IMR-90 (cell line): ENCODE results near the gene ADGRG1. TPM values are rescaled to one million over a fixed set of nuclear protein-coding genes. Genes with fewer than 3 reads are reported as not detected.

Source experiments
- ATAC-seq: fragments of 200-7000 bp; cut with Tn5 transposase; 2 replicates; pipeline ENCODE4 v1.9.1; 2020; ENCODE audit warnings: low read depth, mild to moderate bottlenecking, moderate library complexity
- BruUV-seq: library from RNA; stranded (reverse); fragments of 400-500 nt; replicated peaks from 2 replicates; lab custom pipeline; 2021; lab: Mats Ljungman, UMichigan
- CTCF ChIA-PET: fragments of 300-600 bp; formaldehyde crosslinking; extraction: SDS; loops from one replicate; lab custom pipeline; 2021; ENCODE audit warnings: antibody characterized with exemption; lab: Yijun Ruan, JAX
- POLR2A ChIA-PET: fragments of 300-600 bp; sonication (Branson Sonifier 250); formaldehyde crosslinking; loops from one replicate; lab custom pipeline; 2022; ENCODE audit warnings: antibody characterized with exemption; ENCODE audit not compliant: unreplicated experiment; lab: Charles Lee
- DNase-seq: peaks from one replicate; pipeline ENCODE4 v3.0.0; 2013
- H2AFZ ChIP-seq: replicated peaks from 2 replicates; pipeline ENCODE3; 2013; ENCODE audit warnings: low read length, mild to moderate bottlenecking; ENCODE audit not compliant: poor library complexity
- H2AK5ac ChIP-seq: 2 replicates; pipeline ENCODE4 v1.6.1; 2013; ENCODE audit warnings: low read depth, low read length, inconsistent platforms
- H2AK9ac ChIP-seq: replicated peaks from 2 replicates; pipeline ENCODE3; 2013; ENCODE audit warnings: mild to moderate bottlenecking, low read depth, low read length, moderate library complexity; ENCODE audit not compliant: poor library complexity
- H2BK120ac ChIP-seq: 2 replicates; pipeline ENCODE4 v1.6.1; 2013; ENCODE audit warnings: low read depth, low read length, inconsistent platforms
- H2BK15ac ChIP-seq: 3 replicates; pipeline ENCODE4 v1.6.1; 2013; ENCODE audit warnings: low read depth, low read length, inconsistent platforms
- H2BK20ac ChIP-seq: 2 replicates; pipeline ENCODE4 v1.6.1; 2013; ENCODE audit warnings: low read depth, mild to moderate bottlenecking, inconsistent platforms, low read length, moderate library complexity
- H2BK5ac ChIP-seq: 2 replicates; pipeline ENCODE4 v1.6.1; 2013; ENCODE audit warnings: mild to moderate bottlenecking, low read depth, low read length, inconsistent platforms; ENCODE audit not compliant: poor library complexity, severe bottlenecking
- H3K14ac ChIP-seq: replicated peaks from 2 replicates; pipeline ENCODE4 v1.6.1; 2013; ENCODE audit warnings: low read depth, low read length, inconsistent platforms
- H3K18ac ChIP-seq: 2 replicates; pipeline ENCODE4 v1.6.1; 2013; ENCODE audit warnings: low read depth, low read length, control low read depth
- H3K23ac ChIP-seq: 2 replicates; pipeline ENCODE4 v1.6.1; 2013; ENCODE audit warnings: low read depth, low read length, inconsistent platforms
- H3K27ac ChIP-seq: 2 replicates; pipeline ENCODE4 v1.5.1; 2013; ENCODE audit warnings: mild to moderate bottlenecking, control low read depth, low read length; ENCODE audit not compliant: insufficient read depth
- H3K27me3 ChIP-seq: 2 replicates; pipeline ENCODE4 v1.6.1; 2013; ENCODE audit warnings: low read length; ENCODE audit not compliant: control insufficient read depth, insufficient read depth
- H3K36me3 ChIP-seq: 2 replicates; pipeline ENCODE4 v1.6.1; 2013; ENCODE audit warnings: low read length, mixed read lengths; ENCODE audit not compliant: control insufficient read depth, insufficient read depth
- H3K4ac ChIP-seq: 2 replicates; pipeline ENCODE4 v1.6.1; 2013; ENCODE audit warnings: low read depth, low read length, inconsistent platforms
- H3K4me1 ChIP-seq: 2 replicates; pipeline ENCODE4 v1.6.1; 2013; ENCODE audit warnings: low read length, mixed read lengths; ENCODE audit not compliant: control insufficient read depth, insufficient read depth
- H3K4me2 ChIP-seq: 2 replicates; pipeline ENCODE4 v1.6.1; 2013; ENCODE audit warnings: low read depth, mild to moderate bottlenecking, control low read depth, low read length, moderate library complexity
- H3K4me3 ChIP-seq: 2 replicates; pipeline ENCODE4 v1.5.1; 2013; ENCODE audit warnings: low read depth, mild to moderate bottlenecking, control low read depth, low read length, moderate library complexity; ENCODE audit not compliant: insufficient read depth
- H3K56ac ChIP-seq: 2 replicates; pipeline ENCODE4 v1.6.1; 2013; ENCODE audit warnings: low read length, inconsistent platforms; ENCODE audit not compliant: insufficient read depth; ENCODE audit errors: extremely low read depth
- H3K79me1 ChIP-seq, 2 experiments: 2 replicates each; pipeline ENCODE4 v1.6.1; 2013; ENCODE audit warnings: low read length in 2 of 2, inconsistent platforms in 1 of 2, low read depth in 1 of 2
- H3K9ac ChIP-seq: 2 replicates; pipeline ENCODE4 v1.6.1; 2013; ENCODE audit warnings: low read depth, low read length, control low read depth
- H3K9me1 ChIP-seq: 2 replicates; pipeline ENCODE4 v1.6.1; 2013; ENCODE audit warnings: low read length, inconsistent platforms; ENCODE audit not compliant: insufficient read depth
- H3K9me3 ChIP-seq: 2 replicates; pipeline ENCODE4 v1.6.1; 2013; ENCODE audit warnings: low read length; ENCODE audit not compliant: control insufficient read depth, insufficient read depth
- H4K20me1 ChIP-seq: 2 replicates; pipeline ENCODE4 v1.6.1; 2013; ENCODE audit warnings: low read length, inconsistent platforms; ENCODE audit not compliant: insufficient read depth
- H4K5ac ChIP-seq: 2 replicates; pipeline ENCODE4 v1.6.1; 2013; ENCODE audit warnings: mild to moderate bottlenecking, low read depth, low read length, control low read depth
- H4K8ac ChIP-seq, 2 experiments: 2 replicates each; pipeline ENCODE4 v1.6.1; 2013; ENCODE audit warnings: low read depth in 2 of 2, low read length in 2 of 2, control low read depth in 1 of 2, inconsistent platforms in 1 of 2
- H4K91ac ChIP-seq: 2 replicates; pipeline ENCODE4 v1.6.1; 2013; ENCODE audit warnings: low read depth, low read length, inconsistent platforms; ENCODE audit not compliant: insufficient read depth
- MXI1 ChIP-seq: IDR thresholded peaks from 2 replicates; pipeline ENCODE4 v1.6.1; 2012; ENCODE audit warnings: low read depth, mild to moderate bottlenecking, low read length, moderate library complexity, borderline replicate concordance
- WGBS, 2 experiments: methylation state at CpG; one replicate each; pipeline versions ENCODE4 v1.1.5 to v1.1.7; 2013; ENCODE audit warnings: missing lambda C conversion rate in 2 of 2; ENCODE audit not compliant: insufficient read length in 1 of 2; ENCODE audit errors: extremely low coverage in 2 of 2; 5-methylcytosine and 5-hydroxymethylcytosine counted together
- dilution Hi-C: fragments of 300-500 bp; cut with HindIII; formaldehyde crosslinking; loops from one replicate; pipeline ENCODE4 v1.14.3; 2018; ENCODE audit warnings: low sequenced_read_pairs; ENCODE audit not compliant: unreplicated experiment
- in situ Hi-C: fragments of 300-500 bp; cut with MboI; formaldehyde crosslinking; loops from 3 replicates; pipeline ENCODE4 v1.14.3; 2019; ENCODE audit warnings: low sequenced_read_pairs, inconsistent platforms, mixed read lengths
- intact Hi-C: fragments of 100-400 bp; cut with micrococcal nuclease; formaldehyde crosslinking; loops from 2 replicates; pipeline ENCODE4 v1.10.0; 2022
- polyA plus RNA-seq, 3 experiments: library from polyadenylated mRNA; depleted of rRNA; stranded (reverse); fragments of >200 nt; gene quantifications; 2 replicates each; pipeline ENCODE4 v1.2.3, GENCODE V29; 2012; ENCODE audit warnings: low replicate concordance in 1 of 3
- total RNA-seq: library from RNA; depleted of rRNA; stranded (reverse); fragments of >200 nt; gene quantifications from 2 replicates; pipeline ENCODE4 v1.2.3, GENCODE V29; 2012

Gene ADGRG1
- total and polyA plus RNA-seq, 2 of the 4 experiments (the other 2 are of a cell fraction), result 0.90 to 8.4 TPM

DNA sequence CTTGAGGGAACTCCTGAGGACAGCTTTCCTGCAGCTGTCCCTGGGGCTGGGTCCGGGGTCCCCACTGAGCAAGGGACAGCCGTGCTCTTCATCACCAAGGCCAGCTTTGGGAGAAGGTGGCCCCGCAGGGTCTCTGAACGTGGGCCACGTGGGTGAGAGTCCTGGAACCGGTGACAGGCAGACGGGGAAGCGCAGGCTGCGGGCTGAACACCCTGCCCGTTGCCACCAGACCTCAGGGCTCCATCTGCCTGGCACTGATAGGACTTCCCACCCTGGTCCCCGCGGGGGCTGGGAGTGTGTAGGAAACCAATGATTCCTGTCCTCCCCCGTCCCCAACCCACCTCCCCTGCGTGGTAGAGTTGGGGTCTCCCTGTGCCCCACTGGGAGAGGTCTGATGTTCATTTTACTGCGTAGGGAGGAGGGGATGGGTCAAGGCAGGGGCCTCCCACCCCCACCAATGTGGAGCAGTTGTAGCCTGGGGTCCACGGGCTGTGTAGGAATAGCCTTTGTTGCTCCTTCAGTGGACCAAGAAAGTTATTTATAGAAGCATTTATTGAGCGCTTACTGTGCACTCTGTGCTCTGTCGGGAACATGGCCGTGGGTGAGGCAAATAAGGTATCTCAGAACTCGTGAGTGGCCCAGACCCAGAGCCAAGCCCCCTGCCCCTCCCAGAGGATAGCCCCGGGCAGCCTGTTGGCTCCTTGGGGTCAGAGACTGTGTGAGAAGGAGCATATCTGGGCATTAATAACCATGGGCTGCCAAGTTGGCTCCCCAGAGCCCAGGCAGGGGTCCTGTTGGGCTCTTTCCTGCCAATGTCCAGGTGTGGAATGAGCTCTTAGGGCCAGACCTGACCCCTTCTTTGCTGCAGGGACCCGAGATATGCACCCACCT is 1.3 kb downstream of the ADGRG1 start:
- TF ChIP-seq MXI1, result no peak
- Histone ChIP-seq H2BK5ac (no peak overlapping the region), H2AK9ac (peak overlapping the region; percentile 29), H4K91ac (peak overlapping the region; percentile 6; the same call in 1 of the 2 replicates), H3K4me1 (peaks cover 24% of the 10 kb centered on the region), H2BK20ac (peak overlapping the region; percentile 28; the same call in 1 of the 2 replicates), H3K4me2 (no peak overlapping the region), H3K36me3 (no peaks in the 10 kb centered on the region), H4K20me1 (no peaks in the 10 kb centered on the region; the same call in 1 of the 2 replicates), H4K5ac (no peak overlapping the region), H3K27me3 (no peaks in the 10 kb centered on the region), H3K4me3 (no peak overlapping the region), H2AFZ (no peak overlapping the region), H4K8ac (no peak overlapping the region), H3K9me1 (peaks cover 14% of the 10 kb centered on the region), H3K23ac (no peak overlapping the region), H3K27ac (no peak overlapping the region), H3K56ac (no peak overlapping the region), H2BK120ac (no peak overlapping the region; the same call in 1 of the 2 replicates), H3K18ac (no peak overlapping the region), H2AK5ac (peak overlapping the region; percentile 39), H2BK15ac (no peak overlapping the region), H3K14ac (no peak overlapping the region), H3K4ac (no peak overlapping the region), H3K79me1 (peaks cover 0 to 5% of the 10 kb centered on the region in 2 experiments; a peak in 1 of 4 replicates), H3K9ac (no peak overlapping the region), H3K9me3 (no peaks in the 10 kb centered on the region)
- intact Hi-C loops (no loop called here), in situ Hi-C loops (no loop called here), dilution Hi-C loops (no loop called here)
- WGBS, 2 experiments, result 80% methylated on average over 5 of the region's 22 CpGs; no CpG with 5 or more reads in 1 of the 2 experiments
- no TSS peak for BruUV-seq
- DNase-seq (no peak), ATAC-seq (no peak)
- CTCF ChIA-PET, result no interaction called here
- POLR2A ChIA-PET, result no interaction called here
